Stomach (tissue), 4 donors: ENCODE results near the gene SLC37A4.

Experiments
- EP300 ChIP-seq: sonication (generic); formaldehyde crosslinking; IDR thresholded peaks from one replicate; pipeline ENCODE4 v1.6.1; 2017; ENCODE audit warnings: antibody characterized with exemption
- POLR2A ChIP-seq, 4 donors: fragments of 450-650 bp; IDR thresholded peaks; one replicate each; pipeline ENCODE4 v1.6.1; 2016; ENCODE audit warnings: antibody characterized with exemption in 4 of 4, control low read depth in 2 of 4, mild to moderate bottlenecking in 1 of 4, moderate library complexity in 1 of 4
- POLR2AphosphoS5 ChIP-seq, 3 donors: sonication (generic); formaldehyde crosslinking; IDR thresholded peaks; one replicate each; pipeline ENCODE4 v1.6.1; 2016; ENCODE audit warnings: antibody characterized with exemption in 3 of 3
- TF ChIP-seq, protein P1 (sequence below), 7 experiments: fragments of 450-650 bp in 4 of 7; fragments of 200-600 bp in 3 of 7; sonication (generic) in 3 of 7; IDR thresholded peaks; one replicate each; pipeline ENCODE4 v1.5.1; 2016 to 2019; ENCODE audit warnings: antibody characterized with exemption in 7 of 7, control low read depth in 2 of 7, mild to moderate bottlenecking in 1 of 7

DNA sequence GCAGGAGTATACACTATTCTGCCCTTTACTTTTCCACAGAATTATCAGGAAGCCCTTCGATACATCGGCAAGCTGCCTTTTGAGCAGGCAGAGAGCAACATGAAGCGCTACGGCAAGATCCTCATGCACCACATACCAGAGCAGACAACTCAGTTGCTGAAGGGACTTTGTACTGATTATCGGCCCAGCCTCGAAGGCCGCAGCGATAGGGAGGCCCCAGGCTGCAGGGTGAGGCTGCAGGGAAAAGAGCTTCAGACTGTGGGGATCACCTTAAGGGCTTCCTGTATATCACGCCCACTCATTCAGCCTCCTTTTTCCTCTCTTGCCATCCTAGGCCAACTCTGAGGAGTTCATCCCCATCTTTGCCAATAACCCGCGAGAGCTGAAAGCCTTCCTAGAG, 47.2 kb upstream of the SLC37A4 start:
- TF ChIP-seq POLR2AphosphoS5 (IDR thresholded peaks at IDR 0.05) (no peak), POLR2A (IDR thresholded peaks at IDR 0.05) (no peak), EP300 (no peak)
- TF ChIP-seq, protein P1, sequence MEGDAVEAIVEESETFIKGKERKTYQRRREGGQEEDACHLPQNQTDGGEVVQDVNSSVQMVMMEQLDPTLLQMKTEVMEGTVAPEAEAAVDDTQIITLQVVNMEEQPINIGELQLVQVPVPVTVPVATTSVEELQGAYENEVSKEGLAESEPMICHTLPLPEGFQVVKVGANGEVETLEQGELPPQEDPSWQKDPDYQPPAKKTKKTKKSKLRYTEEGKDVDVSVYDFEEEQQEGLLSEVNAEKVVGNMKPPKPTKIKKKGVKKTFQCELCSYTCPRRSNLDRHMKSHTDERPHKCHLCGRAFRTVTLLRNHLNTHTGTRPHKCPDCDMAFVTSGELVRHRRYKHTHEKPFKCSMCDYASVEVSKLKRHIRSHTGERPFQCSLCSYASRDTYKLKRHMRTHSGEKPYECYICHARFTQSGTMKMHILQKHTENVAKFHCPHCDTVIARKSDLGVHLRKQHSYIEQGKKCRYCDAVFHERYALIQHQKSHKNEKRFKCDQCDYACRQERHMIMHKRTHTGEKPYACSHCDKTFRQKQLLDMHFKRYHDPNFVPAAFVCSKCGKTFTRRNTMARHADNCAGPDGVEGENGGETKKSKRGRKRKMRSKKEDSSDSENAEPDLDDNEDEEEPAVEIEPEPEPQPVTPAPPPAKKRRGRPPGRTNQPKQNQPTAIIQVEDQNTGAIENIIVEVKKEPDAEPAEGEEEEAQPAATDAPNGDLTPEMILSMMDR (IDR thresholded peaks at IDR 0.05): no peak
